ENCODE measurements around the gene DLX1. TPM values are rescaled to one million over a fixed set of nuclear protein-coding genes. Genes with fewer than 3 reads are reported as not detected.

Gene DLX1
- total RNA-seq, 1 experiment from 2014 or later, result 0.87 TPM

DNA sequence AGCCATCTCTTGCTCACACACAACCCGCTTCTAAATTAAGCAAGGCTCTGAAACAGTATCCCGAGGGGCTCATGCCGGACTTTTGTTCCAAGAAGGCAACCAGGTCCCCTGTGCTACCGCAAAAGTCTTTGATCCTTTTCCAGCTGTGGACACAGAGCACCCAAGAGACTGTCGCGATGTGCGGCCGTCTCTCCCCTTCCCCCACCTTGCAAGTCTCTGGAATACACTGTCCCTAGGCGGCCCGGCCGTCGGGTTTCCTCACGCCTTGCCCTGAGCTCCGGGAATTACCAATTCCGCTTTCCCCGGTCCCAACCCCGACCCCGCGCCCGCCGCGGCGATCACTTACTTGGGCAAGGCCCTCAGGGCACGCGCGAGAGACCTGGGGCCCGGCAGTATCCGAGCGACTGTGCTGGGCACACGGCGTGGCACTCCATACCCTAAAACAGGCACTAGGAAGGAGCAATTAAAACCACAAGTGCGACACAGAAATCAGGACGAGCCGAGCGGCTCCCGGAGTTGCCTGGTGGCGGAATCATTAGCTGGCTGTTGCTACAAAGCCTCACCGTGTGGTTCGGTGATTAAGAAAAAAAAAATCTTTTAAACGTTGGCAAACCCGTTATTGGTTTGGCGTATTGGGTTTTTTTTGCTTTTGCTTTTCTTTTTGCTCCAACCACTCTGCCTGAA, 2.2 kb upstream of the DLX1 start:
- Histone ChIP-seq H3K79me2 (ENCODE audit: low read depth) (no peaks in the 10 kb centered on the region), H3K9me3 (ENCODE audit: insufficient read depth, low read depth) (peaks cover 5% of the 10 kb centered on the region; the same call in 1 of the 2 replicates), H3K4me1 (replicated peaks; ENCODE audit: insufficient read depth) (0 out of 2 replicates have a peak, but pooled peaks cover 4% of the 10 kb centered on the region), H3K4me2 (no peak overlapping the region), H3K27me3 (ENCODE audit: insufficient read depth, low read depth) (no peaks in the 10 kb centered on the region), H3K27ac (no peak overlapping the region), H3F3A (ENCODE audit: insufficient read depth, low read depth) (peaks cover 10% of the 10 kb centered on the region; the same call in 1 of the 2 replicates), H4K20me1 (ENCODE audit: insufficient read depth) (no peaks in the 10 kb centered on the region), H3K9me2 (ENCODE audit: insufficient read depth) (no peaks in the 10 kb centered on the region), H3K4me3 (no peak overlapping the region), H3K36me3 (ENCODE audit: low read depth) (no peaks in the 10 kb centered on the region), H2AFZ (no peak overlapping the region)
- no peak for TF ChIP-seq EZH2 (IDR thresholded peaks at IDR 0.05; ENCODE audit: low read depth)
- TF ChIP-seq, protein P1, sequence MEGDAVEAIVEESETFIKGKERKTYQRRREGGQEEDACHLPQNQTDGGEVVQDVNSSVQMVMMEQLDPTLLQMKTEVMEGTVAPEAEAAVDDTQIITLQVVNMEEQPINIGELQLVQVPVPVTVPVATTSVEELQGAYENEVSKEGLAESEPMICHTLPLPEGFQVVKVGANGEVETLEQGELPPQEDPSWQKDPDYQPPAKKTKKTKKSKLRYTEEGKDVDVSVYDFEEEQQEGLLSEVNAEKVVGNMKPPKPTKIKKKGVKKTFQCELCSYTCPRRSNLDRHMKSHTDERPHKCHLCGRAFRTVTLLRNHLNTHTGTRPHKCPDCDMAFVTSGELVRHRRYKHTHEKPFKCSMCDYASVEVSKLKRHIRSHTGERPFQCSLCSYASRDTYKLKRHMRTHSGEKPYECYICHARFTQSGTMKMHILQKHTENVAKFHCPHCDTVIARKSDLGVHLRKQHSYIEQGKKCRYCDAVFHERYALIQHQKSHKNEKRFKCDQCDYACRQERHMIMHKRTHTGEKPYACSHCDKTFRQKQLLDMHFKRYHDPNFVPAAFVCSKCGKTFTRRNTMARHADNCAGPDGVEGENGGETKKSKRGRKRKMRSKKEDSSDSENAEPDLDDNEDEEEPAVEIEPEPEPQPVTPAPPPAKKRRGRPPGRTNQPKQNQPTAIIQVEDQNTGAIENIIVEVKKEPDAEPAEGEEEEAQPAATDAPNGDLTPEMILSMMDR (conservative IDR thresholded peaks at IDR 0.05), result no peak
- BruUV-seq (replicated peaks), result no TSS peak
- intact Hi-C loops (cut with micrococcal nuclease; ENCODE audit: unreplicated experiment), result no loop called here
- no peak for DNase-seq
- ChIA-PET POLR2A (ENCODE audit: unreplicated experiment) (interaction anchor here (0.6 kb wide), 1 partner anchor 16 kb away, joined by 4 read pairs; no protein-coding TSS in a partner anchor), CTCF (no interaction called here)

DNA sequence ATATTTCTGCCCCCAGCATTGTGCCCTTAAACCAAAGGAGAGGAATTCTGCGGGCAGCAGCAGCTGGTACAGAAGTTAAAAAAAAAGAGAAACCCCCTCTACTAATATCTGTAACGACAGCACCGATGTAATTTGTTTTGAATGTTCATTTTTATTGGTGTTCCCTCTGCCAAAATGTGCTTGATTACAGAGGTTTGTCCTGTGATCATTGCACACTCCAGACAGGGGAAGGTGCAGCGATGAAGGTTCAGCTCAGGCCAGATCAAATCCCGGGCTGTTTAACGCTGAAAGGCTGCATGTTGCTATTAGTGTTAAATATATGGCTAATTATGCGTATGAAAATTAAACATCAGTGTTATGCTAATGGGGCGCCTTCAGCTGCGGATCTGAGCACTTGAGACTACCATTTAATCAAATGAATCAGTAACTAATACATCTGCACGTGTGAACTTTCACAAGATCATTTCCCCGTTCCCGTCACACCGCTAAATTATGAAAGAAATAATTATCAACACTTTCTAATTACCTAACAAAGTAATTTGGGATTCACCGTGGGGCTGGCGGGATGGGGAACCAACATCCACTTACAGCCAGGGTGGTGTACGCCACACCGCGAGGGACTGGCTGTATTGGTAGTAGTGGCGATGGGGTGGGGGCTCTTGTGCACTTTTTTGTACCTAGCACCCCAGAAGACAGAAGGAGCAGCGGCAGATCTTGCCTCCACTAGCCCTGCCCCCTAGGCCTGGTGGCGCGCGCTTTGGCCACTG, 1.5 kb upstream of the DLX1 start:
- peaks cover 5% of the 10 kb centered on the region; the same call in 1 of the 2 replicates for H3K9me3 ChIP-seq (ENCODE audit: insufficient read depth, low read depth)
- H3K36me3 ChIP-seq (ENCODE audit: low read depth), result no peaks in the 10 kb centered on the region
- intact Hi-C loops (cut with micrococcal nuclease; ENCODE audit: unreplicated experiment), result no loop called here
- no peak overlapping the region for H3K4me3 ChIP-seq
- no TSS peak for BruUV-seq (replicated peaks)
- H4K20me1 ChIP-seq (ENCODE audit: insufficient read depth), result no peaks in the 10 kb centered on the region
- POLR2A ChIA-PET (ENCODE audit: unreplicated experiment), result no interaction called here
- H3K27me3 ChIP-seq (ENCODE audit: insufficient read depth, low read depth), result no peaks in the 10 kb centered on the region
- H3K79me2 ChIP-seq (ENCODE audit: low read depth), result no peaks in the 10 kb centered on the region
- no peaks in the 10 kb centered on the region for H3K9me2 ChIP-seq (ENCODE audit: insufficient read depth)
- H3K4me1 ChIP-seq (replicated peaks; ENCODE audit: insufficient read depth), result 0 out of 2 replicates have a peak, but pooled peaks cover 4% of the 10 kb centered on the region
- TF ChIP-seq, protein P1 (conservative IDR thresholded peaks at IDR 0.05), result no peak
- TF ChIP-seq EZH2 (IDR thresholded peaks at IDR 0.05; ENCODE audit: low read depth), result no peak
- H3F3A ChIP-seq (ENCODE audit: insufficient read depth, low read depth), result peaks cover 10% of the 10 kb centered on the region; the same call in 1 of the 2 replicates
- DNase-seq, result no peak
- no peak overlapping the region for H2AFZ ChIP-seq
- no peak overlapping the region for H3K4me2 ChIP-seq
- H3K27ac ChIP-seq, result no peak overlapping the region
- CTCF ChIA-PET, result no interaction called here

DNA sequence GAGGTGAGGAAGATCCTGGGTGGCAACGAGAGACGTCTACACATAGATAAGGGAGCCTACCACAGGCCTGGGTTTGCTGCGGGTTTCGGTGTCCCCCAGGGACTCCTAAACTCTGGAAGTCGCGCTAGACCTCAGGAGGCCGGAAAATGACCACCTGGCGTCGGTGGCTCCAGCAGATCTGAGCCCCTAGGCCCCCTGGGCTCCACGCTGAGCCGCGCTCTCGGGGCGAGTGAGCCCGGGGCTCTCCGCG, 987 bp upstream of the DLX1 start:
- no peaks in the 10 kb centered on the region for H3K79me2 ChIP-seq (ENCODE audit: low read depth)
- H3F3A ChIP-seq (ENCODE audit: insufficient read depth, low read depth), result peaks cover 10% of the 10 kb centered on the region; the same call in 1 of the 2 replicates
- CTCF ChIA-PET, result no interaction called here
- no peaks in the 10 kb centered on the region for H3K36me3 ChIP-seq (ENCODE audit: low read depth)
- no peak overlapping the region for H3K4me3 ChIP-seq
- peaks cover 5% of the 10 kb centered on the region; the same call in 1 of the 2 replicates for H3K9me3 ChIP-seq (ENCODE audit: insufficient read depth, low read depth)
- intact Hi-C loops (cut with micrococcal nuclease; ENCODE audit: unreplicated experiment), result no loop called here
- BruUV-seq (replicated peaks), result no TSS peak
- H4K20me1 ChIP-seq (ENCODE audit: insufficient read depth), result no peaks in the 10 kb centered on the region
- no peak overlapping the region for H2AFZ ChIP-seq
- TF ChIP-seq, protein P1 (conservative IDR thresholded peaks at IDR 0.05), result no peak
- no peak for TF ChIP-seq EZH2 (IDR thresholded peaks at IDR 0.05; ENCODE audit: low read depth)
- no peak overlapping the region for H3K27ac ChIP-seq
- DNase-seq, result no peak
- H3K4me1 ChIP-seq (replicated peaks; ENCODE audit: insufficient read depth), result 0 out of 2 replicates have a peak, but pooled peaks cover 4% of the 10 kb centered on the region
- H3K4me2 ChIP-seq, result no peak overlapping the region
- no peaks in the 10 kb centered on the region for H3K9me2 ChIP-seq (ENCODE audit: insufficient read depth)
- H3K27me3 ChIP-seq (ENCODE audit: insufficient read depth, low read depth), result no peaks in the 10 kb centered on the region
- POLR2A ChIA-PET (ENCODE audit: unreplicated experiment), result no interaction called here

All from PC-9 (cell line).